PC-9 (cell line): Measurements from ENCODE around the gene RBL2.

Experiments
- EZH2 ChIP-seq: fragments of 200-600 bp; sonication (generic); IDR thresholded peaks from 2 replicates; pipeline ENCODE4 v1.8.0; 2017; ENCODE audit warnings: antibody characterized with exemption, low read depth
- TF ChIP-seq, protein P1 (sequence below): fragments of 200-600 bp; sonication (generic); conservative IDR thresholded peaks from 2 replicates; pipeline ENCODE4 v1.6.1; 2017; ENCODE audit warnings: mixed run types, antibody characterized with exemption, mild to moderate bottlenecking, moderate library complexity

DNA sequence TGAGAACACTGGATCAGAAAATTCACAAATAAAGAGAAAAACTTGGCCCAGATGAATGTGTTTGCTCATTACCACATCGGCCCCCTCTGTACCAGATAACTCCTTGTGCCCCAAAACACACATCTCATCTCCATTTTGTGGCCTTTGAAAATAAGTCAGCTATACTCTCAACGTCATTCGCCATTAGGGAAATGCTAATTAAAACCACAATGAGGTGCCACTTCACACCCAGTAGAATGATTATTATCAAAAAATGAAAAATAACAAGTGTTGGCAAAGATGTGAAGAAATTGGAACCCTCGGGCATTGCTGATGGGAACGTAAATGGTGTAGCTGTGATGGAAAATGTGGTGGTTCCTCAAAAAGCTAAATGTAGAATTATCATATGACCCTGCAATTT is 103.4 kb downstream of the RBL2 start:
- TF ChIP-seq, protein P1, sequence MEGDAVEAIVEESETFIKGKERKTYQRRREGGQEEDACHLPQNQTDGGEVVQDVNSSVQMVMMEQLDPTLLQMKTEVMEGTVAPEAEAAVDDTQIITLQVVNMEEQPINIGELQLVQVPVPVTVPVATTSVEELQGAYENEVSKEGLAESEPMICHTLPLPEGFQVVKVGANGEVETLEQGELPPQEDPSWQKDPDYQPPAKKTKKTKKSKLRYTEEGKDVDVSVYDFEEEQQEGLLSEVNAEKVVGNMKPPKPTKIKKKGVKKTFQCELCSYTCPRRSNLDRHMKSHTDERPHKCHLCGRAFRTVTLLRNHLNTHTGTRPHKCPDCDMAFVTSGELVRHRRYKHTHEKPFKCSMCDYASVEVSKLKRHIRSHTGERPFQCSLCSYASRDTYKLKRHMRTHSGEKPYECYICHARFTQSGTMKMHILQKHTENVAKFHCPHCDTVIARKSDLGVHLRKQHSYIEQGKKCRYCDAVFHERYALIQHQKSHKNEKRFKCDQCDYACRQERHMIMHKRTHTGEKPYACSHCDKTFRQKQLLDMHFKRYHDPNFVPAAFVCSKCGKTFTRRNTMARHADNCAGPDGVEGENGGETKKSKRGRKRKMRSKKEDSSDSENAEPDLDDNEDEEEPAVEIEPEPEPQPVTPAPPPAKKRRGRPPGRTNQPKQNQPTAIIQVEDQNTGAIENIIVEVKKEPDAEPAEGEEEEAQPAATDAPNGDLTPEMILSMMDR, result no peak
- TF ChIP-seq EZH2, result no peak
